Sigmoid colon (tissue), 4 donors: Measurements from ENCODE around the gene TMEM11.

Experiments used
- CTCF ChIP-seq, 4 experiments: fragments of 450-650 bp in 3 of 4; fragments of 200-600 bp in 1 of 4; IDR thresholded peaks; one replicate each; pipeline ENCODE4 v1.5.1; 2016 to 2019; ENCODE audit warnings: antibody characterized with exemption in 4 of 4, mild to moderate bottlenecking in 3 of 4, moderate library complexity in 2 of 4
- EP300 ChIP-seq, 4 donors: sonication (generic); formaldehyde crosslinking; IDR thresholded peaks; one replicate each; pipeline ENCODE4 v1.6.1; 2017; ENCODE audit warnings: antibody characterized with exemption in 4 of 4
- POLR2A ChIP-seq, 2 donors: fragments of 450-650 bp; IDR thresholded peaks; one replicate each; pipeline ENCODE4 v1.6.1; 2016; ENCODE audit warnings: antibody characterized with exemption in 2 of 2, mild to moderate bottlenecking in 2 of 2, moderate library complexity in 2 of 2

- TF ChIP-seq EP300 (IDR thresholded peaks at IDR 0.05) (no peak), CTCF (IDR thresholded peaks at IDR 0.05) (no peak), POLR2A (IDR thresholded peaks at IDR 0.05) (no peak)
Measured at GRCh38 chr17:21232033-21232749, 18.2 kb upstream of the TMEM11 start.
